Epithelial cell of proximal tubule (primary cell): ENCODE measurements around the gene ST7L. TPM values are rescaled to one million over a fixed set of nuclear protein-coding genes. Genes with fewer than 3 reads are reported as not detected.

Source experiments
- DNase-seq: peaks from one replicate; pipeline ENCODE4 v3.0.0-alpha.2; 2011; ENCODE audit warnings: low read depth
- H3K4me3 ChIP-seq: 2 replicates; pipeline ENCODE4 v1.5.1; 2011; ENCODE audit warnings: low read depth, mild to moderate bottlenecking, low read length
- CTCF ChIP-seq: conservative IDR thresholded peaks from 2 replicates; pipeline ENCODE4 v1.5.1; 2012; ENCODE audit warnings: low read depth, mild to moderate bottlenecking, low read length
- total RNA-seq: library from RNA; depleted of rRNA; stranded (reverse); fragments of >200 nt; gene quantifications from 2 replicates; pipeline ENCODE4 v1.2.3, GENCODE V29; 2015

The ST7L gene
- total RNA-seq, 1 donor from 2014 or later, result 7.4 TPM

GRCh38 chr1:112575154-112575804 is 43.7 kb downstream of the ST7L start:
- H3K4me3 ChIP-seq, result no peak overlapping the region
- TF ChIP-seq CTCF, result no peak
- no peak for DNase-seq

- DNase-seq, result no peak
- TF ChIP-seq CTCF, result no peak
- no peak overlapping the region for H3K4me3 ChIP-seq
These were observed 53.1 kb downstream of the ST7L start for GRCh38 chr1:112565800-112566199.

GRCh38 chr1:112564081-112564480 is 54.9 kb downstream of the ST7L start:
- TF ChIP-seq CTCF, result no peak
- no peak for DNase-seq
- no peak overlapping the region for H3K4me3 ChIP-seq

GRCh38 chr1:112563341-112563740 is 55.6 kb downstream of the ST7L start:
- H3K4me3 ChIP-seq, result no peak overlapping the region
- TF ChIP-seq CTCF, result no peak
- DNase-seq, result no peak

GRCh38 chr1:112558634-112559033 is 60.3 kb downstream of the ST7L start:
- TF ChIP-seq CTCF, result no peak

GRCh38 chr1:112557385-112557784 is 61.6 kb downstream of the ST7L start:
- no peak overlapping the region for H3K4me3 ChIP-seq
- TF ChIP-seq CTCF, result no peak
- DNase-seq, result no peak

More at GRCh38 chr1:112558634-112559033, 60.3 kb downstream of the ST7L start:
- no peak for DNase-seq
- H3K4me3 ChIP-seq, result no peak overlapping the region

GRCh38 chr1:112554411-112554810 is 64.5 kb downstream of the ST7L start:
- H3K4me3 ChIP-seq, result no peak overlapping the region
- DNase-seq, result no peak
- TF ChIP-seq CTCF, result no peak
